Measurements from ENCODE around the gene STX7.
A peak's percentile ranks its signal among the peaks of the same experiment; 100 is the strongest.
"Not testable (repeated sequence)": the region's sequence is repeated elsewhere in the genome, so short reads cannot be mapped to it uniquely, and the experiment has no call there.

STX7 gene

GRCh38 chr6:132512638-132513632 is at the start of gene STX7:
Gene STX7 (minus strand): TSS chr6:132513116. CDS start chr6:132503530, 9,586 bp downstream.
- DNase-seq: peak; percentile 75 to 76

- not testable (repeated sequence) for DNase-seq
Observed at GRCh38 chr6:132560087-132560486, 47.2 kb upstream of the STX7 start.

- DNase-seq: no peak
Observed at GRCh38 chr6:132552372-132552771, 39.5 kb upstream of the STX7 start, which contains the start of gene TAAR8. Gene TAAR8 (plus strand): TSS chr6:132552672. CDS start chr6:132552693, 21 bp downstream.

- DNase-seq: no peak
Observed at GRCh38 chr6:132551214-132551613, 38.3 kb upstream of the STX7 start.

GRCh38 chr6:132548746-132549463 is 36.0 kb upstream of the STX7 start:
- no peak for DNase-seq

GRCh38 chr6:132544826-132545225 is 31.9 kb upstream of the STX7 start:
- DNase-seq: no peak

- no peak for DNase-seq
Observed at GRCh38 chr6:132537977-132538376, 25.1 kb upstream of the STX7 start, which contains the start of gene TAAR9. Gene TAAR9 (plus strand): TSS chr6:132538277. CDS start chr6:132538290, 13 bp downstream.

- DNase-seq: no peak
Observed at GRCh38 chr6:132537145-132537544, 24.2 kb upstream of the STX7 start.

GRCh38 chr6:132534546-132534945 is 21.6 kb upstream of the STX7 start:
- DNase-seq: not testable (repeated sequence)

GRCh38 chr6:132530293-132530974 is 17.5 kb upstream of the STX7 start:
- peak; percentile 73 to 74 for DNase-seq

GRCh38 chr6:132527791-132528190 is 14.9 kb upstream of the STX7 start:
- no peak for DNase-seq

GRCh38 chr6:132526461-132526860 is 13.5 kb upstream of the STX7 start:
- DNase-seq: no peak

- DNase-seq: no peak
Observed at GRCh38 chr6:132525866-132526265, 12.9 kb upstream of the STX7 start.

GRCh38 chr6:132524646-132525045 is 11.7 kb upstream of the STX7 start:
- DNase-seq: no peak

- DNase-seq: no peak
Observed at GRCh38 chr6:132520953-132521352, 8.0 kb upstream of the STX7 start.

- no peak for DNase-seq
Observed at GRCh38 chr6:132515386-132515785, 2.5 kb upstream of the STX7 start.

GRCh38 chr6:132513831-132514545 is 1.1 kb upstream of the STX7 start:
- DNase-seq: no peak

- no peak for DNase-seq
Observed at GRCh38 chr6:132512342-132512637, 626 bp downstream of the STX7 start.

- DNase-seq: no peak
Observed at GRCh38 chr6:132511831-132512220, 1.1 kb downstream of the STX7 start.

GRCh38 chr6:132511210-132511830 is 1.6 kb downstream of the STX7 start:
- DNase-seq: no peak

GRCh38 chr6:132506869-132507808 is 5.8 kb downstream of the STX7 start:
- no peak for DNase-seq

All from stimulated activated CD4-positive, alpha-beta T cell treated with anti-CD3 and anti-CD28 coated beads, Interleukin-2, amount 100 ng/mL, for 48 hours (primary cell).